A549 (cell line): ENCODE results near the gene FCHO2. TPM values are rescaled to one million over a fixed set of nuclear protein-coding genes. Genes with fewer than 3 reads are reported as not detected.

Experiments
- ATAC-seq, 2 experiments: fragments of 200-7000 bp in 1 of 2; fragments of >200 bp in 1 of 2; cut with Nextera tagmentation in 1 of 2; cut with Tn5 transposase in 1 of 2; 3 replicates each; pipeline versions ENCODE4 v1.8.0 to v1.9.1; 2018 to 2020; ENCODE audit warnings: mild to moderate bottlenecking in 1 of 2, moderate library complexity in 1 of 2
- CTCF ChIA-PET: fragments of 300-600 bp; sonication (Branson Sonifier 250); formaldehyde crosslinking; extraction: SDS; loops from one replicate; lab custom pipeline; 2021; ENCODE audit warnings: antibody characterized with exemption, inconsistent platforms; lab: Yijun Ruan, JAX
- POLR2A ChIA-PET: fragments of 350-600 bp; formaldehyde crosslinking; extraction: SDS; loops from one replicate; lab custom pipeline; 2021; ENCODE audit warnings: antibody characterized with exemption, inconsistent platforms; lab: Yijun Ruan, JAX
- DNase-seq, 2 experiments: peaks; one replicate each; pipeline versions ENCODE4 v3.0.0 to v3.0.0-alpha.2; 2011 to 2016; ENCODE audit warnings: low read depth in 1 of 2, low spot score in 1 of 2
- FAIRE-seq: peaks from 2 replicates; lab custom pipeline; 2011; peaks lifted over from hg19 to GRCh38; lab: Jason Lieb, UNC
- H3K27ac ChIP-seq, 2 experiments: fragments of >200 bp; sonication (Bioruptor Twin); formaldehyde crosslinking; 3 replicates each; pipeline ENCODE4 v1.5.1; 2016 to 2017
- H3K4me1 ChIP-seq: fragments of >200 bp; sonication (Bioruptor Twin); formaldehyde crosslinking; 3 replicates; pipeline ENCODE4 v1.6.1; 2016
- H3K4me2 ChIP-seq: fragments of >200 bp; sonication (Bioruptor Twin); formaldehyde crosslinking; 3 replicates; pipeline ENCODE4 v1.6.1; 2016
- H3K4me3 ChIP-seq: fragments of >200 bp; sonication (Bioruptor Twin); formaldehyde crosslinking; 3 replicates; pipeline ENCODE4 v1.5.1; 2016
- H3K9me3 ChIP-seq: fragments of >200 bp; sonication (Bioruptor Twin); formaldehyde crosslinking; 3 replicates; pipeline ENCODE4 v1.6.1; 2016
- CEBPB ChIP-seq, 2 experiments: fragments of >200 bp in 1 of 2; sonication (Bioruptor Twin) in 1 of 2; formaldehyde crosslinking in 1 of 2; IDR thresholded peaks; 2 replicates each; pipeline ENCODE4 v1.6.1; 2012 to 2016
- CHD2 ChIP-seq: fragments of 150-350 bp; IDR thresholded peaks from 2 replicates; pipeline ENCODE4 v1.6.1; 2014; ENCODE audit warnings: low read length; ENCODE audit not compliant: partially characterized antibody
- EP300 ChIP-seq, 2 experiments: fragments of >200 bp; sonication (Bioruptor Twin); formaldehyde crosslinking; IDR thresholded peaks; 2 replicates in 1 of 2; 3 replicates in 1 of 2; pipeline ENCODE4 v1.6.1; 2016 to 2017
- ESRRA ChIP-seq: fragments of 150-350 bp; IDR thresholded peaks from 2 replicates; pipeline ENCODE4 v1.6.1; 2014; ENCODE audit warnings: mild to moderate bottlenecking, low read length, borderline replicate concordance
- GATA3 ChIP-seq: IDR thresholded peaks from 2 replicates; pipeline ENCODE4 v1.6.1; 2012; ENCODE audit warnings: borderline replicate concordance
- HDAC2 ChIP-seq: fragments of 200-600 bp; sonication (generic); IDR thresholded peaks from 2 replicates; pipeline ENCODE4 v1.6.1; 2016
- HEYL ChIP-seq: fragments of 250-450 bp; sonication (Bioruptor Pico); IDR thresholded peaks from 2 replicates; pipeline ENCODE4 v1.8.0; 2021; ENCODE audit warnings: mild to moderate bottlenecking, moderate library complexity
- JUNB ChIP-seq: fragments of >200 bp; sonication (Bioruptor Twin); formaldehyde crosslinking; IDR thresholded peaks from 2 replicates; pipeline ENCODE4 v1.6.1; 2016
- MAFK ChIP-seq: fragments of 450-650 bp; IDR thresholded peaks from 2 replicates; pipeline ENCODE4 v1.6.1; 2014; ENCODE audit not compliant: partially characterized antibody
- NR3C1 ChIP-seq: fragments of >200 bp; sonication (Bioruptor Twin); formaldehyde crosslinking; IDR thresholded peaks from 3 replicates; pipeline ENCODE4 v1.6.1; 2017
- PHF8 ChIP-seq: fragments of 200-600 bp; sonication (generic); IDR thresholded peaks from 2 replicates; pipeline ENCODE4 v1.6.1; 2016; ENCODE audit warnings: low read depth, mild to moderate bottlenecking, antibody characterized with exemption, moderate library complexity, borderline replicate concordance
- POLR2AphosphoS2 ChIP-seq: conservative IDR thresholded peaks from 2 replicates; pipeline ENCODE4 v1.6.1; 2012; ENCODE audit warnings: low read length, improper control_type of control experiment, inconsistent platforms
- RARB ChIP-seq: fragments of 250-450 bp; sonication (Bioruptor Pico); IDR thresholded peaks from 2 replicates; pipeline ENCODE4 v1.8.0; 2021; ENCODE audit warnings: mild to moderate bottlenecking, moderate library complexity
- SREBF2 ChIP-seq: fragments of 450-650 bp; IDR thresholded peaks from 2 replicates; pipeline ENCODE4 v1.6.1; 2014; ENCODE audit warnings: mild to moderate bottlenecking, moderate library complexity
- ZFP36 ChIP-seq: fragments of 450-650 bp; IDR thresholded peaks from 2 replicates; pipeline ENCODE4 v1.6.1; 2014; ENCODE audit warnings: borderline replicate concordance; ENCODE audit not compliant: partially characterized antibody
- WGBS: methylation state at CpG from one replicate; pipeline ENCODE4 v1.1.6; 2017; ENCODE audit errors: missing lambda C conversion rate; 5-methylcytosine and 5-hydroxymethylcytosine counted together
- polyA plus RNA-seq, 4 experiments: library from polyadenylated mRNA; depleted of rRNA in 3 of 4; stranded (reverse); fragments of >200 nt; fragmentation: RNase III in 1 of 4; extraction: RNeasy Plus Mini Kit Qiagen cat#74134 plus additional on column Dnase treatment in 1 of 4; gene quantifications; 2 replicates in 3 of 4; 3 replicates in 1 of 4; pipeline ENCODE4 v1.2.3, GENCODE V29; 2011 to 2017
- TF ChIP-seq, protein P1 (sequence below): fragments of 250-450 bp; sonication (Bioruptor Pico); IDR thresholded peaks from 2 replicates; pipeline ENCODE4 v1.5.0; 2020; ENCODE audit warnings: low read depth, mild to moderate bottlenecking, moderate library complexity
- TF ChIP-seq, protein P2 (sequence below): IDR thresholded peaks from 2 replicates; pipeline ENCODE4 v1.6.1; 2012
- TF ChIP-seq, protein P3 (sequence below): fragments of 150-350 bp; IDR thresholded peaks from 2 replicates; pipeline ENCODE4 v1.6.1; 2014; ENCODE audit warnings: low read depth, mild to moderate bottlenecking, low read length
- TF ChIP-seq, protein P4 (sequence below): fragments of >200 bp; sonication (Bioruptor Twin); formaldehyde crosslinking; IDR thresholded peaks from 3 replicates; pipeline ENCODE4 v1.6.1; 2016
- TF ChIP-seq, protein P5 (sequence below): fragments of >200 bp; sonication (Bioruptor Twin); formaldehyde crosslinking; IDR thresholded peaks from 2 replicates; pipeline ENCODE4 v1.6.1; 2016
- TF ChIP-seq, protein P6 (sequence below): IDR thresholded peaks from 2 replicates; pipeline ENCODE4 v1.6.1; 2012; ENCODE audit warnings: low read depth, borderline replicate concordance

FCHO2 gene
- polyA plus RNA-seq, 2 of the 4 experiments (the other 2 are of a cell fraction) = 9.1 to 14.9 TPM

DNA sequence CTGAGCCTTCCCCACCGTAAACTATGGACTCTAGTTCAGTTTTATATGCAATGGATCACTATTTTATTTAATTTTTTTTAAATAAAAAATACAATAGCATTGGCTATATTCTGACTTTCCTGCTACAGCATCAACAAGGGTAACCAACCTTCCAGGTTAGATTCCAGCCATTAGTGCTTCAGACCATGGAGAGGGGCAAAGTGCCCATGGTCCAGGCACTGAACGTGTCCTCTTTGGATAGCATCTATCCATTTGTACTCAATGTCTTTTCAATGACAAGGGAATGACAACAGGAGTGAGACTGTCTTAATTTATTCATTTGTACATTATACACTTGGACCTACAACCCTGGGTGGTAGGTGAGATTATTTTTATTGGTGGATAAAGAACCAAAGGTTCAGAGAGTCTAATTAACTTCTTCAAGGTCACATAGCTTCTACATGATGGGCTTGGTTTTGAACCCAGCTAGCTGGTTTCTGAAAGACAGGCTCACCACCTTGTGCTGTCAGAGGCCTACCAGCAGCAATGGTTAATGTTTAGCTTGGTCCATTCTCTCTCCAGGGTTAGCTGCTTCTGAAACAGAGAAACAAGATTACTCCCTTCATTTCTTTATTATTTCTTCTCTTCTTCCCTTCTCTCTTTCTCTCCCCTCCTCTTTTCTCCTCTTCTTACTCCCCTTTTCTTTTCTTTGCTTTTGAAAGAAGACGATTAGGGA, 176.0 kb downstream of the FCHO2 start:
- Histone ChIP-seq H3K27ac (no peak overlapping the region), H3K4me3 (no peak overlapping the region), H3K4me2 (no peak overlapping the region), H3K9me3 (no peaks in the 10 kb centered on the region), H3K4me1 (no peaks in the 10 kb centered on the region; the same call in 2 of the 3 replicates)
- CTCF ChIA-PET = interaction anchor here (0.7 to 1.6 kb wide), 5 partner anchors 9 to 323 kb away, joined by 3 to 5 read pairs (median 3); no protein-coding TSS in a partner anchor
- TF ChIP-seq EP300 (IDR thresholded peaks at IDR 0.05) (no peak), NR3C1 (no peak), RARB (CRISPR knock-in tag) (no peak), PHF8 (no peak), GATA3 (no peak), POLR2AphosphoS2 (no peak), MAFK (no peak), CHD2 (no peak), HEYL (CRISPR knock-in tag) (no peak), ESRRA (no peak), JUNB (no peak), CEBPB (IDR thresholded peaks at IDR 0.05) (no peak)
- TF ChIP-seq, protein P1, sequence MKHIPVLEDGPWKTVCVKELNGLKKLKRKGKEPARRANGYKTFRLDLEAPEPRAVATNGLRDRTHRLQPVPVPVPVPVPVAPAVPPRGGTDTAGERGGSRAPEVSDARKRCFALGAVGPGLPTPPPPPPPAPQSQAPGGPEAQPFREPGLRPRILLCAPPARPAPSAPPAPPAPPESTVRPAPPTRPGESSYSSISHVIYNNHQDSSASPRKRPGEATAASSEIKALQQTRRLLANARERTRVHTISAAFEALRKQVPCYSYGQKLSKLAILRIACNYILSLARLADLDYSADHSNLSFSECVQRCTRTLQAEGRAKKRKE (CRISPR knock-in tag) = no peak
- TF ChIP-seq, protein P2, sequence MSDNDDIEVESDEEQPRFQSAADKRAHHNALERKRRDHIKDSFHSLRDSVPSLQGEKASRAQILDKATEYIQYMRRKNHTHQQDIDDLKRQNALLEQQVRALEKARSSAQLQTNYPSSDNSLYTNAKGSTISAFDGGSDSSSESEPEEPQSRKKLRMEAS = no peak
- TF ChIP-seq, protein P3, sequence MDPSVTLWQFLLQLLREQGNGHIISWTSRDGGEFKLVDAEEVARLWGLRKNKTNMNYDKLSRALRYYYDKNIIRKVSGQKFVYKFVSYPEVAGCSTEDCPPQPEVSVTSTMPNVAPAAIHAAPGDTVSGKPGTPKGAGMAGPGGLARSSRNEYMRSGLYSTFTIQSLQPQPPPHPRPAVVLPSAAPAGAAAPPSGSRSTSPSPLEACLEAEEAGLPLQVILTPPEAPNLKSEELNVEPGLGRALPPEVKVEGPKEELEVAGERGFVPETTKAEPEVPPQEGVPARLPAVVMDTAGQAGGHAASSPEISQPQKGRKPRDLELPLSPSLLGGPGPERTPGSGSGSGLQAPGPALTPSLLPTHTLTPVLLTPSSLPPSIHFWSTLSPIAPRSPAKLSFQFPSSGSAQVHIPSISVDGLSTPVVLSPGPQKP = no peak
- TF ChIP-seq, protein P4, sequence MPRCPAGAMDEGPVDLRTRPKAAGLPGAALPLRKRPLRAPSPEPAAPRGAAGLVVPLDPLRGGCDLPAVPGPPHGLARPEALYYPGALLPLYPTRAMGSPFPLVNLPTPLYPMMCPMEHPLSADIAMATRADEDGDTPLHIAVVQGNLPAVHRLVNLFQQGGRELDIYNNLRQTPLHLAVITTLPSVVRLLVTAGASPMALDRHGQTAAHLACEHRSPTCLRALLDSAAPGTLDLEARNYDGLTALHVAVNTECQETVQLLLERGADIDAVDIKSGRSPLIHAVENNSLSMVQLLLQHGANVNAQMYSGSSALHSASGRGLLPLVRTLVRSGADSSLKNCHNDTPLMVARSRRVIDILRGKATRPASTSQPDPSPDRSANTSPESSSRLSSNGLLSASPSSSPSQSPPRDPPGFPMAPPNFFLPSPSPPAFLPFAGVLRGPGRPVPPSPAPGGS = no peak
- DNase-seq (no peak), ATAC-seq (no peak), FAIRE-seq (no peak)
- POLR2A ChIA-PET = no interaction called here
- WGBS = 50% methylated on average over 3 of the region's 3 CpGs

DNA sequence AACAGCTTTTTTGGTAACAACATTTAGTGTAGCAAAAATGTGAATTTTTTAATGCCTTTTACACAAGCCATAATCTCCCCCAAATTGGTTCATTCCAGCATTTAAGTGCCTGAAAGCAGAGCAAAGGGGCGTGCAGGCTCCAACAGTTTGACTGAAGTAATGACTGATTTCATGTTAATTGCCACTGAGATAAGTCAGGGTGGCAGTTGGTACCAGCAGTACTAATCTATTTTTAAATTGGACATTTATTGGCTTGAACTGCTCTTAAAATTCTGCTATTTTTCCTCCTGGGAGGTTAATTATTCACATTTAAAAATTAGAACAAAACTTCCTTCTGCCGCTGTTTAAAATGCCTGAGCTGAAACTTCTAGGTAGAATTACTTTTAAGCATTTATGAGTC, 176.9 kb downstream of the FCHO2 start:
- POLR2A ChIA-PET = no interaction called here
- 90% methylated on average over 2 of the region's 2 CpGs for WGBS
- no peak for DNase-seq
- TF ChIP-seq ZFP36 = no peak
- TF ChIP-seq HDAC2 = no peak
- no peak for TF ChIP-seq RARB (CRISPR knock-in tag)
- TF ChIP-seq, protein P5, sequence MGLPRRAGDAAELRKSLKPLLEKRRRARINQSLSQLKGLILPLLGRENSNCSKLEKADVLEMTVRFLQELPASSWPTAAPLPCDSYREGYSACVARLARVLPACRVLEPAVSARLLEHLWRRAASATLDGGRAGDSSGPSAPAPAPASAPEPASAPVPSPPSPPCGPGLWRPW = no peak
- no peak for TF ChIP-seq SREBF2
- TF ChIP-seq GATA3 = no peak
- TF ChIP-seq, protein P6, sequence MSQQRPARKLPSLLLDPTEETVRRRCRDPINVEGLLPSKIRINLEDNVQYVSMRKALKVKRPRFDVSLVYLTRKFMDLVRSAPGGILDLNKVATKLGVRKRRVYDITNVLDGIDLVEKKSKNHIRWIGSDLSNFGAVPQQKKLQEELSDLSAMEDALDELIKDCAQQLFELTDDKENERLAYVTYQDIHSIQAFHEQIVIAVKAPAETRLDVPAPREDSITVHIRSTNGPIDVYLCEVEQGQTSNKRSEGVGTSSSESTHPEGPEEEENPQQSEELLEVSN = no peak
- TF ChIP-seq, protein P3 = no peak
- Histone ChIP-seq H3K27ac (no peak overlapping the region), H3K9me3 (no peaks in the 10 kb centered on the region), H3K4me3 (no peak overlapping the region), H3K4me1 (no peaks in the 10 kb centered on the region; the same call in 2 of the 3 replicates), H3K4me2 (no peak overlapping the region)
- CTCF ChIA-PET = interaction anchor here (1.0 to 1.6 kb wide), 5 partner anchors 12 to 84 kb away, joined by 3 to 5 read pairs (median 3); partner anchors contain the start of gene TMEM171
- no peak for ATAC-seq
- FAIRE-seq = no peak
